HEK293 (cell line): ENCODE data around the gene RPUSD1.

Source experiments
- REST ChIP-seq: fragments of 450-650 bp; formaldehyde crosslinking; IDR thresholded peaks from 2 replicates; pipeline ENCODE4 v1.5.1; 2016; ENCODE audit warnings: missing biosample characterization, missing genetic modification characterization
- SP7 ChIP-seq: fragments of 450-650 bp; formaldehyde crosslinking; IDR thresholded peaks from 2 replicates; pipeline ENCODE4 v1.5.1; 2016; ENCODE audit warnings: missing biosample characterization, missing genetic modification characterization
- TRIM28 ChIP-seq: IDR thresholded peaks from 2 replicates; pipeline ENCODE4 v1.6.1; 2011; ENCODE audit warnings: low read length, control low read depth, borderline replicate concordance
- YY1 ChIP-seq: fragments of 450-650 bp; formaldehyde crosslinking; IDR thresholded peaks from 2 replicates; pipeline ENCODE4 v1.5.1; 2018; ENCODE audit warnings: missing biosample characterization, missing genetic modification characterization
- ZBTB10 ChIP-seq: fragments of 450-650 bp; formaldehyde crosslinking; IDR thresholded peaks from 2 replicates; pipeline ENCODE4 v1.5.1; 2016; ENCODE audit warnings: missing biosample characterization, missing genetic modification characterization
- ZBTB8A ChIP-seq: fragments of 450-650 bp; formaldehyde crosslinking; IDR thresholded peaks from 2 replicates; pipeline ENCODE4 v1.5.1; 2016; ENCODE audit warnings: missing biosample characterization, missing genetic modification characterization
- ZNF223 ChIP-seq: fragments of 450-650 bp; formaldehyde crosslinking; IDR thresholded peaks from 2 replicates; pipeline ENCODE4 v1.5.1; 2016; ENCODE audit warnings: missing biosample characterization, missing genetic modification characterization
- ZNF311 ChIP-seq: fragments of 450-650 bp; formaldehyde crosslinking; IDR thresholded peaks from 2 replicates; pipeline ENCODE4 v1.5.1; 2017; ENCODE audit warnings: missing biosample characterization, missing genetic modification characterization, borderline replicate concordance
- ZNF324 ChIP-seq: fragments of 450-650 bp; formaldehyde crosslinking; IDR thresholded peaks from 2 replicates; pipeline ENCODE4 v1.5.1; 2016; ENCODE audit warnings: missing biosample characterization, missing genetic modification characterization
- ZNF416 ChIP-seq: fragments of 450-650 bp; formaldehyde crosslinking; IDR thresholded peaks from 2 replicates; pipeline ENCODE4 v1.5.1; 2016; ENCODE audit warnings: missing biosample characterization, missing genetic modification characterization
- ZNF549 ChIP-seq: fragments of 450-650 bp; IDR thresholded peaks from 2 replicates; pipeline ENCODE4 v1.5.1; 2018; ENCODE audit warnings: missing biosample characterization, missing genetic modification characterization, mild to moderate bottlenecking, inconsistent platforms, moderate library complexity
- ZNF777 ChIP-seq: fragments of 450-650 bp; formaldehyde crosslinking; IDR thresholded peaks from 2 replicates; pipeline ENCODE4 v1.5.1; 2017; ENCODE audit warnings: missing biosample characterization, missing genetic modification characterization, borderline replicate concordance
- TF ChIP-seq, protein P1 (sequence below): fragments of 450-650 bp; formaldehyde crosslinking; IDR thresholded peaks from 2 replicates; pipeline ENCODE4 v1.5.1; 2016; ENCODE audit warnings: missing biosample characterization, missing genetic modification characterization

DNA sequence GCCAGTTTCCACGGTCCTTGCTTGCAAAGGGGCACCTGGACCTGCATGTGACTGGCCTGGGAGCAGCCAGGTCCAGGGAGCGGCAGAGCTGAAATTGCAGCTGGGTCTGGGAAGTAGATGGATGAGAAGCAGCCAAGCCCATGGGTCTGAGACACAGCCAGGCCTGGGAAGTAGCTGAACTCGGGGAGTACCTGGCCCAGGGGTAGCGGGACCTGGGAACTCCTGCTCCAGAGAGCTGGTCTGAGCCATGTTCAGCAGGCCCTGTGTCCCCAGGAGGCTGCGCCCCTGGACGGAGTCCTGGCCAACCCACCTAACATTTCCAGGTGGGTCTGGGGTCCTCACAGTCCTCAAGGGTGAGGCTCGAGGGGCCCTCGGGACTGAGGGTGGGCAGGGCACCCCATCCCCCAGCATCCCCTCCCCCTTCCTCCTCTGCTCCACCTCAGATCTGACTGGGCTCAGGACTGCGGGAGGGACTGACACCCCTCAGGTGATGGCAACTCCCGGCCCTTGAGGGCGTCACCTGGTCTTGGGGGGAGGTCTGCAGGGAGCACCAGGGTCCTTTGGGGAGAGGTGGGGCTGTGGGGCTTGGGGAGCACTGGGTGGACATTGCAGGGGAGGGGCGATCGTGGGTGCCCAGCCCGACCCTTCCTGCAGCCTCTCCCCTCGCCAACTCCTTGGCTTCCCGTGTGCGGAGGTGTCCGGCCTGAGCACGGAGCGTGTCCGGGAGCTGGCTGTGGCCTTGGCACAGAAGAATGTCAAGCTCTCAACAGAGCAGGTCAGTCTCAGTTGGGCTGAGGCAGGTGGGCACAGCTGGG, 24.6 kb downstream of the RPUSD1 start:
- TF ChIP-seq YY1 (tag by site-specific recombination) (no peak), ZNF416 (tag by site-specific recombination) (no peak), SP7 (tag by site-specific recombination) (no peak), ZNF549 (no peak), ZNF311 (tag by site-specific recombination) (no peak), ZBTB8A (tag by site-specific recombination) (no peak), TRIM28 (no peak), REST (tag by site-specific recombination) (no peak), ZNF223 (tag by site-specific recombination) (no peak), ZBTB10 (no peak), ZNF777 (no peak), ZNF324 (tag by site-specific recombination) (no peak)
- TF ChIP-seq, protein P1, sequence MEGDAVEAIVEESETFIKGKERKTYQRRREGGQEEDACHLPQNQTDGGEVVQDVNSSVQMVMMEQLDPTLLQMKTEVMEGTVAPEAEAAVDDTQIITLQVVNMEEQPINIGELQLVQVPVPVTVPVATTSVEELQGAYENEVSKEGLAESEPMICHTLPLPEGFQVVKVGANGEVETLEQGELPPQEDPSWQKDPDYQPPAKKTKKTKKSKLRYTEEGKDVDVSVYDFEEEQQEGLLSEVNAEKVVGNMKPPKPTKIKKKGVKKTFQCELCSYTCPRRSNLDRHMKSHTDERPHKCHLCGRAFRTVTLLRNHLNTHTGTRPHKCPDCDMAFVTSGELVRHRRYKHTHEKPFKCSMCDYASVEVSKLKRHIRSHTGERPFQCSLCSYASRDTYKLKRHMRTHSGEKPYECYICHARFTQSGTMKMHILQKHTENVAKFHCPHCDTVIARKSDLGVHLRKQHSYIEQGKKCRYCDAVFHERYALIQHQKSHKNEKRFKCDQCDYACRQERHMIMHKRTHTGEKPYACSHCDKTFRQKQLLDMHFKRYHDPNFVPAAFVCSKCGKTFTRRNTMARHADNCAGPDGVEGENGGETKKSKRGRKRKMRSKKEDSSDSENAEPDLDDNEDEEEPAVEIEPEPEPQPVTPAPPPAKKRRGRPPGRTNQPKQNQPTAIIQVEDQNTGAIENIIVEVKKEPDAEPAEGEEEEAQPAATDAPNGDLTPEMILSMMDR (tag by site-specific recombination) = no peak
